Stimulated activated CD4-positive, alpha-beta T cell treated with anti-CD3 and anti-CD28 coated beads, TNF-alpha, amount 100 ng/mL, for 1 hour (primary cell): ENCODE results near the gene ITGA7.

Experiments used
- DNase-seq, 3 donors: peaks; one replicate each; pipeline ENCODE4 v3.0.0-alpha.2; 2020; ENCODE audit warnings: low read depth in 3 of 3, low spot score in 1 of 3

The ITGA7 gene, protein sequence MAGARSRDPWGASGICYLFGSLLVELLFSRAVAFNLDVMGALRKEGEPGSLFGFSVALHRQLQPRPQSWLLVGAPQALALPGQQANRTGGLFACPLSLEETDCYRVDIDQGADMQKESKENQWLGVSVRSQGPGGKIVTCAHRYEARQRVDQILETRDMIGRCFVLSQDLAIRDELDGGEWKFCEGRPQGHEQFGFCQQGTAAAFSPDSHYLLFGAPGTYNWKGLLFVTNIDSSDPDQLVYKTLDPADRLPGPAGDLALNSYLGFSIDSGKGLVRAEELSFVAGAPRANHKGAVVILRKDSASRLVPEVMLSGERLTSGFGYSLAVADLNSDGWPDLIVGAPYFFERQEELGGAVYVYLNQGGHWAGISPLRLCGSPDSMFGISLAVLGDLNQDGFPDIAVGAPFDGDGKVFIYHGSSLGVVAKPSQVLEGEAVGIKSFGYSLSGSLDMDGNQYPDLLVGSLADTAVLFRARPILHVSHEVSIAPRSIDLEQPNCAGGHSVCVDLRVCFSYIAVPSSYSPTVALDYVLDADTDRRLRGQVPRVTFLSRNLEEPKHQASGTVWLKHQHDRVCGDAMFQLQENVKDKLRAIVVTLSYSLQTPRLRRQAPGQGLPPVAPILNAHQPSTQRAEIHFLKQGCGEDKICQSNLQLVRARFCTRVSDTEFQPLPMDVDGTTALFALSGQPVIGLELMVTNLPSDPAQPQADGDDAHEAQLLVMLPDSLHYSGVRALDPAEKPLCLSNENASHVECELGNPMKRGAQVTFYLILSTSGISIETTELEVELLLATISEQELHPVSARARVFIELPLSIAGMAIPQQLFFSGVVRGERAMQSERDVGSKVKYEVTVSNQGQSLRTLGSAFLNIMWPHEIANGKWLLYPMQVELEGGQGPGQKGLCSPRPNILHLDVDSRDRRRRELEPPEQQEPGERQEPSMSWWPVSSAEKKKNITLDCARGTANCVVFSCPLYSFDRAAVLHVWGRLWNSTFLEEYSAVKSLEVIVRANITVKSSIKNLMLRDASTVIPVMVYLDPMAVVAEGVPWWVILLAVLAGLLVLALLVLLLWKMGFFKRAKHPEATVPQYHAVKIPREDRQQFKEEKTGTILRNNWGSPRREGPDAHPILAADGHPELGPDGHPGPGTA

DNA sequence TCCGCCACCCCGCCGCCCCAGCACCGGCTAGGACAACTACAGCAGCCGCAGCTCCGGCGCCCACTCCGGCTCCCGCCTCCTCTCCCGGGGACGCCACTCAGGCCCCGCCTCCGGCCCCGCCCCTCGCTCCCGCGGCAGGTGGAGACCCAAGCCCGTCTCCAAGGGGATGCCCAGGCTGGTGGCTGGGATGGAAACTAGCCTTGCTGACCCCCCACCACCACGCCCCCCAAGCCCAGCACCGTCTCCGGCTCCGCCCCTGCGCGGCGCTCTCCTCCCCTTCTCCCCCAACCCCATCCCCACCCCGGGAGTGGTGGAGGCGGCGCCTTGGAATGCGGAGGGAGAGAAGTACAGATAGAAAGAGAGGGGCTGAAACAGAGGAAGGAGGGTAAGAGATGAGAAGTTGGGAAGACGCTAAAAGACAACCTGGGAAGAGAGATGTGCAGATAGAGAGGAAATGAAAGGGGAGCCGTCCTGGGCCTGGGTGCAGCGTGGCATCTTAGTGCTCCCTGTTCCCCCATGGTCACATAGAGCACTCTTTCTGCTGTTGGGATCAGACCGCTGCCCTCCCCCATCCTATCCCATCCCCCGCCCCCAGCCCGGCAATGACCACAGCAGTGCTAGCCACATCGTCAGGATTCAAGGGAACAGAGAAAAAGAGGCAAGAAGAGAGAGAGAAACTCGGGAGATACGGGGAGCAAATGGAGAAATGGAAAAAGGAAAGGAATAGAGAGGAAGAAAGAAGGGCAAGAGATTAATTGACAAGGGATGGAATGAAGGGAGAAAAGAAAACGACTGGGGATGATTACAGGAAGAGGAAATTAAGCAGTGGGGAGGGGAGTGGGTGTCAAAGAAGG, at the start of gene ITGA7:
ITGA7 (minus strand) TSS at position 64 of the 854 bp plus-strand sequence. CDS start 222 bp downstream, outside the sequence.
- peak in 2 of 3 donors; percentile 27 to 56 for DNase-seq

DNA sequence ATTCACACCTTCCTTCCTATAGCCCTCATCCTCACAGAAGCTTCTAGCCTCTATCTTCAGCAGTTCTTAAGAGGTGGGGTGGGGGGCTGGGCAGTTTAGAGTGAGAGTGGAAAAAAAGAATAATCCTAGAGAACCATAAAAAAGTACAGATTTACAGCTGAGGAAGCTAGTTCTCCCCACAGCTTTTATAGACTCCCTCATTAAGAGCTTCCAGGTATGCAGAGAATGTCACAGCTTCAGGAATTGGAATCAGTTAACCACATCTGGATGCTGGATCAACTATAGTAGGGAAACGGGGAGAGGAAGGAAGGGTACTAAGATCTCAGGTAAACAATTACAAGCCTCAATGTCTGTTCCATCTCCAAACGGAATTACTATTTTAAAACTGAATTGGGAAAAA, 47.5 kb upstream of the ITGA7 start:
- no peak for DNase-seq

DNA sequence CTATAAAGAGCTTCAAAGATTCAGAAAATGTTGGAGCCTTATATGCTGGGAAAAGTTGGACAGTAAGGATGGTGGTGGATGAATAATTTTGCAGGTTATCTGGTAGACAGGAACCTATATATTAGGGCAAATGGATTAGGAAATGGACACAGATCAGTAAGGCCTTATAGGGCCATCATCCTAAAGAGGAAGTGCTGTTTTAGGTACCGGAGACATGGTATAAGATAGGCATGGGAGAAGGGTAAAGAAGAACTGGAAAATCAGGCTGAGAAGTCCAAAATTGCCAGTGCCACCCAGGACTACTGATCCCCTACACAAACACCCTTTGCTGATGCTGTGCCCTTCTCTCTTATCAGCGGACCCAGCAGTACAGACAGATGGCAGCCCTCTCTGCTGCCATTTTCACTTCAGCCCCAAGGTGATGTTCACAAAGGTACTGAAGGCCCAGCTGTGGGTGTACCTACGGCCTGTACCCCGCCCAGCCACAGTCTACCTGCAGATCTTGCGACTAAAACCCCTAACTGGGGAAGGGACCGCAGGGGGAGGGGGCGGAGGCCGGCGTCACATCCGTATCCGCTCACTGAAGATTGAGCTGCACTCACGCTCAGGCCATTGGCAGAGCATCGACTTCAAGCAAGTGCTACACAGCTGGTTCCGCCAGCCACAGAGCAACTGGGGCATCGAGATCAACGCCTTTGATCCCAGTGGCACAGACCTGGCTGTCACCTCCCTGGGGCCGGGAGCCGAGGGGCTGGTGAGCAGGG, 40.7 kb upstream of the ITGA7 start:
- no peak for DNase-seq

DNA sequence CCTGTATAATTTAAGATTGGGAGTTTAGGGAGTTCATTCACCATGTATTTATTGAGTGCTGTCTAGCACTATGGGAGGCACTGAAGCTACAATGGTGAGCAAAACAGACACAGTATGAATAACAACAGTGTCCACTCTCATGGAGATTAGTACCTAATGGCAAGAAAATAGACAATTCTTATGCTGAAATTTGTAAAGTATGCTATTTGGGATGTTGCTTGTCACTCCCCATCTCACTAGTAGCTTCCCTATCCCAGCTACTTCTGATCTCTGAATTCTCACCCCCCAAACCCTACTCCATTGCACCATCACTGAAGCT, 39.2 kb upstream of the ITGA7 start:
- DNase-seq: no peak

DNA sequence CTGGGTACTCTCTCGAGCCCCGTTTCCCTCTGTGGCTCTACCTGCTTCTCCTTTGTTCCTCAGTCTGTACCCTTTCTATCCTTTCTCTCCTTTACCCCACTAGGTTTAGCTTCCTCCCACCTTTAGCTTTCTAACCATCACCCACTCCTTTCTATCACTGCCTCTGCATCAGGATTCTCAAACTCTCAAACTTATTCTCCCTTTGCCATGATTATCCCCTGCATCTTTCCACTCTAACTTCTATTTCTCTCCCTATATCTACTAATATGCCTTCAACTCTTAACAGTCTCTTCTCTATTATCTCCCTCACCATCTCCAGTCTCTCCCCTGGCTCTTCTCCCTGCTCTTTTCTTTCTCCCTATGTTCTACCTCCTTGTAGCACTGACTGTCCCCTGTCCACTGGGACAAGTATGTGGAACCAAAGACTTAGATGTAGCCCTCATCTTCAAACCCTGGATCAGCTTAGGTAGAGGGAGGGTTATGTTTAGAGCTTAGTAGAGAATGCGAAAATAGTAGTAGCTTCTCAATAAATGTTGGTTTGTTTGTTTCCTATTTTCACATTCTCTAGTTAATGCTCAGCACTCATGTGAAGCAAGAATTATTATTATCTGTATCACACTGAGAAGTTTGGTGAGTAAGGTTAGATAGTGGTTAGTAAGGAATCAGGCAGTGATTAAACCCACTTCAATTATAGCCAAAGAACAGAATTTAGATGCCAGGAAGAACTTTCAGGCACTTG, 38.6 kb upstream of the ITGA7 start:
- no peak for DNase-seq

DNA sequence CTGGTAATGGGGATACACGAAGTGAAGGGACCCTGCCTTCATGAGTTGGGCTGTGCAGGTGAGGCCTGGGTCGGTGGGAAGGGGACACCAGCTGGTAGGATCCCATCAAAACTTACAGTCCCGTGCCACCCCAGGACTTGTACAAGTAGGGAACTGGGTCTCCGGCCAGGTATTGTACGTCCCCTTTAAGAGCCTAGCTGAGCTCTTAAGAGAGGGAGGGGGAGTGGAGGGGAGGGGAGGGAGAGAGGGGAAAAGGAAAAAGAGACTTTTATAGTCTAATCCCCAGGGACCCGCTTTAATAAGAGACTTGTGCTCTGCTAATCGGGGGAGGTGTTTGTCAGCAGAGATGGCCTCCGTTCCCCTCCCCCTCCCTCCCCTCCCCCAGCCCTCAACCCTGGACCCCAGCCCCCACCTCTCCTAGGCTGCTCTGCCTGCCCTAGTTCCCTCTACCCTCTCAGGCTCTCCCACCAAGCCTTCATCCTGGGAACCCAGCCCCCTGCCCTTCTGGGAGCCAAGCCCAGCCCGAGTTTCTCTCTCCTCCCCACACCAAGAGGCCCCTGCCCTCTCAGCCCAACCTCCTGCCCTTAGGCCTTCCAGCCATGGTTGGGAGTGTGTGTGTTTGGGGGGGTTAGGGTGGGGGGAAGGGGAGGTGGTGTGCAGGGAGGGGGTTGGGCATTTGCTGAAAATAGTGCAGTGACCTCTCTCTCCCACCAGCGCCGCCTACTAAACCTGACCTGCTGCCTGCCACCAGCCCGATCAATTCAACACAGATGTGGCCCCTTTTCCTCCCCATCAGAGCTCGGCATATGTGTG, 37.9 kb upstream of the ITGA7 start:
- no peak for DNase-seq

DNA sequence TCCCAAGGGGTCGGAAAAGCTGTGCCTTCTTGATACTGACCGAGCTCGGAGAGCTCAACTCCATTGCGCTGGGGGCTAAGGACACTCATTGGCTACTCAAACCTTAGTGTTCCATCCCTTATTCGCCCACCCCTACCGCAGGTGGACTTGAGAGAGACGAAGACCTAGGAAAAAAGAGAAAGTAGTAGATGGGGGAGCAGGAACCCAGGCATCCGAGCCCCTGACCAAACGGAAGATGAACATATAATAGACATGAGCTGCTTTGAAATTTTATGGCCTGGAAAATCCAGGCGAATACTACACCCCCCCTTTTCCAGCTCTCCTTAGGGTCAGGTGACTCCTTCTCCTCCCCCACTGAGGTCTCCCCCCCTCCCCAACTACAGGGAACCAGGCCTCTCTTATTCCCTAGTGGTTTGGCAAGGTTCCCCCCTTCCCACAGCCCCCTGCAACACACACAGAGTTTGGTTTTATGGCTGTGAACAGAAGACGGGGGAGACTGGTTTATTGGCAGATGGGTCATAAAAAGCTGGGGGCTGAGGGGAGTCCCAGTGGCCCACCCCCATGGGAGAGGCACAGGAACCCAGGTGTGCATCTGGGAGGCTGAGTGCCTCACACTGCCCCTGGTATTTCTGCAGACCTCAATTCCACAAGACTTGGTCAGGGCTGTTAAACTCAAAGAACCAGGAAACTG, 36.8 kb upstream of the ITGA7 start:
- DNase-seq: no peak

DNA sequence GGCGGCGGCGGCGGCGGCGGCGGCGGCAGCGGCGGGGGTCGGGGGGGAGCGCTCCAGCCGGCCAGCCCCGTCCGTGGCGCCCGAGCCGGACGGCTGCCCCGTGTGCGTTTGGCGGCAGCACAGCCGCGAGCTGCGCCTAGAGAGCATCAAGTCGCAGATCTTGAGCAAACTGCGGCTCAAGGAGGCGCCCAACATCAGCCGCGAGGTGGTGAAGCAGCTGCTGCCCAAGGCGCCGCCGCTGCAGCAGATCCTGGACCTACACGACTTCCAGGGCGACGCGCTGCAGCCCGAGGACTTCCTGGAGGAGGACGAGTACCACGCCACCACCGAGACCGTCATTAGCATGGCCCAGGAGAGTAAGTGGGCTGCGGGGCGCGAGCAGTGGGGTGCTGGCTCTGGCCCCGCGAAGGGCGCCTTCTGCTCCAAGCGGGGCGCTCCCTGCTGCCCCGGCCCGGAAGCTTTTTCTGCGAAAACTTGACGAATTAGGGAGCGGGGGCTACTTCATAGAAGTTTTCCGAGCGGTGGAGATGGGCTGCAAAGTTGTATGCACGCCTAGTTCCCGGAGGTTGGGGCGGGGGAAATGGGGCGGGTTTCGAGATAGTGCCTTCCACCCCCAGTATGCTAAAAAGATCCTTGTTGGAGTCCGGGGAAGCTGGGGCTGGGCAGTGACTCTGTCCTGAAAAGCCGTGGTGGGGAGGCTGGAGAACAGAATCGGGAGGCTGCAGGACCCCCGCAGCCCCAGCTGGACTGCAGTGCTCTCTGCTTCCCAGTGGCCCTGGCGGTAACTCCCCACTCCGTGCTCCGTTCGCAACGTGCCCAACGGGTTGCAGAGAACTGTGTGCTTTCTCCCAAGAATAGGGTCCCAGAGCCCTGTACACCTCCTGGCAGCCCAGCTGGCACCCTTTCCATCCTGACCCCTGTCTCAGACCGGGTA, 36.0 kb upstream of the ITGA7 start:
- no peak for DNase-seq

DNA sequence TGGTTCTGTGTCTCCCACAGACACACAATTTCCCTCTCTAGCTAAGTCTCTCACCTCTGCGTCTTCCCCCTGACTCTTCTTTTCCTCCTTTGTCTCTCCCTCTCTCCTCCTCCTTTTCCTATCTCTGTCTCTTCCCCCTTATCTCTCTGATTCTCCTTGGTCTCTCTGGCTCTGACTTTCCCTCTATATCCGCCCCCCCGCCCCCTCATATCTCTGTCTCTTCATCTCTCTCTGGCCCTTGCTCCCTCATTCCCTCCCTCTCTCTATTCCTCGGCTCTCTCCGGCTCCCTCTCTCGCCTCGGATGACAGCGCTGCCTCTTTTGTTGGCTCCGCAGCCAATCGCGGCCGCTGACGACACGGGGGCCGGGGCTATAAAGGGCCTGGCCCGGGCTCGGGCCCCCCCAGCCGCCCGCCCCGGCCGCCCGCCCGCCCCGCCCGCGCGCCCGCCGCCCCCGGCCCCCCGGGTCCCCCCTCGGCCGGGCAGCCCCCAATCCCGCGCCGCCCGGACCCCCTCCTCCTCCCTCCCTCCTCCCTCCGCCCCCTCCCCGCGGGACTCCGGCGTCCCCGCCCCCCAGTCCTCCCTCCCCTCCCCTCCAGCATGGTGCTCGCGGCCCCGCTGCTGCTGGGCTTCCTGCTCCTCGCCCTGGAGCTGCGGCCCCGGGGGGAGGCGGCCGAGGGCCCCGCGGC, 35.2 kb upstream of the ITGA7 start, which contains the start of gene GDF11:
GDF11 (plus strand) TSS at position 404 of the 687 bp plus-strand sequence; CDS start at position 599, 195 bp downstream.
- peak in 2 of 3 donors; percentile 37 to 59 for DNase-seq

DNA sequence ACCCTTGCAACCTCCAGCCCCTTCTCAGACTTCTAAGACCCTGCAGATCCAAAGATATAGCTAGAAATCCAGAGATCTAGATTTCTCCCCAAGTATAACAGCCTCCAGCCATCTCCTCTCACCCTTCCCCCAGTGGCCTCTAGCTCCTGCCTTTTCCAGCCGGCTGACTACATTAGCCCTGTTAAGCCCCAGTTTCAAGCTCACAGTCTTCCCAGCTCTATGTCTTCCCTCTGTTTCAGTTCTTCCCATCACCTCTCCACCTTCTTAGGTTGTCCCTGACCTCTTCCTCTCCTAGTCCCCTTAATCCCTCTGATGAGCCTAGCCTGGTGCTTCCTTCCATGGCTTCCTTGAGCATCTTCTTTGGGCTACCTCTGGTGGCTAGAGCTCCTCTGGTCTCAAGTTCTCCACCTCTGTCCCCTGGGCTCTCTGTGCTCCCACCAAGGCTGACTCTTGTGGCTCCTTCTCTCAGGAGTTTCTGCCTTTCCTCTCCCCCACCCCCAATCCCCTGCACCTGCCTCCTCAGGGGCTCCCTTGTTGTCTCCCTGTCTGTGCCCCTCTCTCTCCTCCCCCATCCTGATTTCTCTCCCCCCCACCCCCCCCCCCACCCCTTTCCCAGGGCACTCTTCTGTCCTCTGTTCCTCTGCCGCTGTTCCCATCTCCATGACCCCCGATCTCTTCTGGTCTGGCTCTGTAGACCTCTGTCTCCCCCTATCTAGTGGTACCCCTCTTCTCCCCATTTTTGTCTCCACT, 34.4 kb upstream of the ITGA7 start:
- DNase-seq: no peak

DNA sequence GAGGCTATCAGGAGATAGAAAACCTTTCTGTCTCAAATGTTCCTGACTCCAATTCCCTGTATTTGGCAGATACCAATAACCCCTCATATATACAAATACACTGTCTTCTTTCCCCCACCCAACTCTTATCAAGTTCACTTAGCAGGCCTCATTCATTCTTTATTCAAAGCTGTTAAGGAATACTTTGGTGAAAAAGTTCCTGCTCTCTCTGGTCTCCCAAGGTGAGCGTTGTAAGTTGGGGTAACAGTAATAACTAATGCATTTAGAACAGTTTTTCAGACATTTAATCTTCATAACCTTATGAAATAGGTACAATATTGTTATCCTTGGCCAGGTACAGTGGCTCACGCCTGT, 31.3 kb upstream of the ITGA7 start:
- DNase-seq: no peak

DNA sequence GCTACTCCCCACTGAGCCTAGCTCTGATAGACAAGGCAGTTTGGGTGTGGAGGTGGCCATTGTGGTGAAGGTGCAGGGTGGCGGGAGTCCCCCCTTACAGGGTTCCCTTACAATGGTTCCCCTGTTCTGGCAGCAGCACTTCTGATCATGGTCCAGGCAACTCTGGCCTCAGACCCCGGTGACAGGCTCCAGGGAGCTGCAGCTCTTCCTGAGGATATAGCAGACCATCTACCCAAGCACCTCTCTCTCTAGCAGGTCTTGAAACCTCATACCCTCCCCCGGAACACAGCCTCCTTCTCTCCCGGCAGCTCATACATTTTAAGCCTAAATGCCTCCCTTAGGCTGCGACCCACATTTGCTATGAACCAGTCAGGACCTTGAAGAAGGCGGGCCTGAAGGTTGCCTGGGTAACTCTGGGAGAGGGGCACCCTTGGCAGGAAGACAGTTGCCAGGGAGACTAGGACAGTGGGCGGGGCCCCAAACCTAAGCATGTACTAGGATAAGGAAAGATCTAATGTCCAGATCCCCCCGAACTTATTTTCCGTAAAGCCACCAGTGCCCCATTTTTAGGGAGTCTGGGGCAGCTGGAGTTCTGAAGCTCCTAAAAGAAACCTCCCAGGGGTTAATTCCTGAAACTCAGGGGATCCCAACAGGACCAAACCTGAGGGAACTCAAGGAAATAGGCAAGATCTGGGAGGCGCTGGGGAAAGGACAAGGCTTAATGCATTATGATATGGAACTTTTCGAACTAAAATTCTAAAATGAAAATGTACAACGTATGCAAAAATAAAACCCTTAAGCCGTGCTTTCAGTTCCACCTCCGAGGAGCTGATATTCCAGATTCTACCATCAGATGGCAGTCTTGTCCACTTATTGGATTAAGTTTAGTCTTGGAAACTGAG, 30.7 kb upstream of the ITGA7 start:
- peak in 2 of 3 donors; percentile 52 to 53 for DNase-seq

DNA sequence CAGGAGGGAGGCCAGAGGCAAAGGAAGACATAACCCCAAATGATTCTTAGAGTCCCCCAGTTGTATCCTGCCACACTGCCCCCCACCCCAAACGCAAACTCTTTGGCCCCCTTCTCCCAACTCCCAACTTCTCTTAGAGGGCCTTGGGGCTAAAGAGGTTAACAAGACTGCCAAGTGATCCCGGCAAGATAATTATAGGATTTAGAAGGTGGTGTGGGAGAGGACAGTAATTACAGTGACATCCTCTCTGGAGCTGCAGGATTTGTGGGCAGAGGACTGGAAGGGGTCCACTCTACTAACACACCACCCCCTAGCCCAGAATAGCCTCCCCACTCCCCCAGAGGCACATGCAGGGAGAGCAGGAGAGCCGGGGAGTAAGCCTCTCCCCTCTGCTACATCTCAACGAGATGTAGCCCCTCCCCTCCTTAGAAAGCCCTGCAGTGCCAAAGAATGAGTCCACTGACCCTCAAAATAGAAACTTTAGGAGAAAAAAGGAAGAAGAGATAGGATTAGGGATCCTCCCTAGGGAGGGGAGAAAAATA, 29.9 kb upstream of the ITGA7 start:
- DNase-seq: no peak
